Neuronal stem cell (in vitro differentiated cells): ENCODE results near the gene TECPR2.

Source experiments
- DNase-seq: peaks from one replicate; pipeline ENCODE4 v3.0.0-alpha.2; 2013; ENCODE audit warnings: low spot score
- H2AFZ ChIP-seq: one replicate; pipeline ENCODE4 v1.6.1; 2013; ENCODE audit warnings: mild to moderate bottlenecking, low read length, inconsistent platforms
- H2AK5ac ChIP-seq: 2 replicates; pipeline ENCODE4 v1.6.1; 2013; ENCODE audit warnings: low read depth, mild to moderate bottlenecking, inconsistent platforms, low read length, moderate library complexity, mixed read lengths
- H2BK120ac ChIP-seq: 2 replicates; pipeline ENCODE4 v1.6.1; 2013; ENCODE audit warnings: low read depth, mild to moderate bottlenecking, inconsistent platforms, low read length, moderate library complexity, mixed read lengths
- H2BK12ac ChIP-seq: one replicate; pipeline ENCODE4 v1.6.1; 2013; ENCODE audit warnings: low read length, inconsistent platforms
- H2BK15ac ChIP-seq: 2 replicates; pipeline ENCODE4 v1.6.1; 2013; ENCODE audit warnings: mild to moderate bottlenecking, low read length, inconsistent platforms, mixed read lengths
- H2BK5ac ChIP-seq: one replicate; pipeline ENCODE4 v1.6.1; 2013; ENCODE audit warnings: inconsistent platforms, mild to moderate bottlenecking, low read length, moderate library complexity
- H3K14ac ChIP-seq: one replicate; pipeline ENCODE4 v1.6.1; 2013; ENCODE audit warnings: low read length, inconsistent platforms
- H3K18ac ChIP-seq: 2 replicates; pipeline ENCODE4 v1.6.1; 2013; ENCODE audit warnings: low read length, inconsistent platforms
- H3K23ac ChIP-seq: 2 replicates; pipeline ENCODE4 v1.6.1; 2013; ENCODE audit warnings: low read depth, mild to moderate bottlenecking, mixed read lengths, low read length, inconsistent platforms; ENCODE audit not compliant: poor library complexity
- H3K27ac ChIP-seq: replicated peaks from 3 replicates; pipeline ENCODE4 v1.5.1; 2013; ENCODE audit warnings: low read length, inconsistent platforms
- H3K27me3 ChIP-seq, 3 experiments: 2 replicates each; pipeline ENCODE4 v1.6.1; 2013; ENCODE audit warnings: low read length in 3 of 3, mild to moderate bottlenecking in 2 of 3, inconsistent platforms in 1 of 3, low read depth in 1 of 3, mixed read lengths in 1 of 3, moderate library complexity in 1 of 3; ENCODE audit not compliant: control insufficient read depth in 3 of 3, insufficient read depth in 3 of 3
- H3K36me3 ChIP-seq, 2 donors: replicated peaks in 1 of 2; 2 replicates each; pipeline ENCODE4 v1.6.1; 2013; ENCODE audit warnings: low read length in 2 of 2; ENCODE audit not compliant: control insufficient read depth in 2 of 2, insufficient read depth in 2 of 2
- H3K4ac ChIP-seq: 2 replicates; pipeline ENCODE4 v1.6.1; 2013; ENCODE audit warnings: inconsistent platforms, mild to moderate bottlenecking, low read length, moderate library complexity
- H3K4me1 ChIP-seq, 2 donors: 1 replicate in 1 of 2; 2 replicates in 1 of 2; pipeline ENCODE4 v1.6.1; 2013; ENCODE audit warnings: low read length in 2 of 2, low read depth in 1 of 2; ENCODE audit not compliant: control insufficient read depth in 2 of 2, insufficient read depth in 1 of 2
- H3K4me2 ChIP-seq: one replicate; pipeline ENCODE4 v1.6.1; 2013; ENCODE audit warnings: mild to moderate bottlenecking, low read length, inconsistent platforms; ENCODE audit not compliant: insufficient read depth, poor library complexity, severe bottlenecking
- H3K4me3 ChIP-seq, 2 donors: 2 replicates each; pipeline ENCODE4 v1.5.1; 2013; ENCODE audit warnings: low read length in 2 of 2, mild to moderate bottlenecking in 2 of 2, inconsistent platforms in 1 of 2, moderate library complexity in 1 of 2
- H3K79me1 ChIP-seq: one replicate; pipeline ENCODE4 v1.6.1; 2013; ENCODE audit warnings: low read depth, mild to moderate bottlenecking, inconsistent platforms, low read length, moderate library complexity
- H3K9ac ChIP-seq: one replicate; pipeline ENCODE4 v1.6.1; 2013; ENCODE audit warnings: mild to moderate bottlenecking, low read depth, low read length, inconsistent platforms; ENCODE audit not compliant: poor library complexity
- H3K9me3 ChIP-seq, 2 donors: replicated peaks in 1 of 2; 2 replicates each; pipeline versions ENCODE3 to v1.6.1; 2013; ENCODE audit warnings: low read length in 2 of 2, mild to moderate bottlenecking in 2 of 2, inconsistent platforms in 1 of 2, low read depth in 1 of 2, mixed read lengths in 1 of 2, moderate library complexity in 1 of 2; ENCODE audit not compliant: control insufficient read depth in 2 of 2, insufficient read depth in 1 of 2
- H4K8ac ChIP-seq: one replicate; pipeline ENCODE4 v1.6.1; 2013; ENCODE audit warnings: low read depth, mild to moderate bottlenecking, inconsistent platforms, low read length, moderate library complexity
- H4K91ac ChIP-seq: one replicate; pipeline ENCODE4 v1.6.1; 2013; ENCODE audit warnings: low read length, low read depth, mild to moderate bottlenecking, inconsistent platforms; ENCODE audit not compliant: poor library complexity
- WGBS, 2 donors: extraction: QIAGEN DNeasy Blood & Tissue Kit; methylation state at CpG; one replicate each; pipeline ENCODE4 v1.1.7; 2013; ENCODE audit warnings: missing lambda C conversion rate in 2 of 2, mixed read lengths in 1 of 2; ENCODE audit not compliant: insufficient read length in 2 of 2, insufficient replicate concordance in 1 of 2; ENCODE audit errors: extremely low coverage in 2 of 2; 5-methylcytosine and 5-hydroxymethylcytosine counted together

The TECPR2 gene

GRCh38 chr14:102362084-102362483 is 657 bp upstream of the TECPR2 start:
- peak overlapping the region; percentile 86 to 94 for H3K4me3 ChIP-seq
- peak overlapping the region; percentile 66 for H3K4me2 ChIP-seq
- no peak for DNase-seq
- H3K27me3 ChIP-seq = no peaks in the 10 kb centered on the region
- H3K9ac ChIP-seq = no peak overlapping the region
- no peak overlapping the region for H4K8ac ChIP-seq
- peaks cover 0 to 20% of the 10 kb centered on the region in 2 donors for H3K36me3 ChIP-seq
- peaks cover 4 to 12% of the 10 kb centered on the region in 2 donors for H3K4me1 ChIP-seq
- no peak overlapping the region for H3K18ac ChIP-seq
- H2BK12ac ChIP-seq = no peak overlapping the region
- H3K27ac ChIP-seq = no peak overlapping the region
- no peak overlapping the region for H3K14ac ChIP-seq
- H3K23ac ChIP-seq = no peak overlapping the region
- no peak overlapping the region for H3K4ac ChIP-seq
- H2BK15ac ChIP-seq = no peak overlapping the region
- H2AFZ ChIP-seq = peak overlapping the region; percentile 98
- H3K9me3 ChIP-seq = no peaks in the 10 kb centered on the region
- H2BK120ac ChIP-seq = no peak overlapping the region
- peaks cover 11% of the 10 kb centered on the region for H3K79me1 ChIP-seq
- no peak overlapping the region for H2BK5ac ChIP-seq
- no peak overlapping the region for H4K91ac ChIP-seq
- WGBS, 2 donors = no CpG with 5 or more reads among the region's 4 CpGs
- no peak overlapping the region for H2AK5ac ChIP-seq

- Histone ChIP-seq H2AK5ac (no peak overlapping the region), H3K9me3 (no peaks in the 10 kb centered on the region), H3K23ac (peak overlapping the region; percentile 16), H2BK120ac (no peak overlapping the region), H2BK5ac (no peak overlapping the region), H2BK15ac (no peak overlapping the region), H3K4me1 (peaks cover 4 to 12% of the 10 kb centered on the region in 2 donors), H3K4me3 (peak overlapping the region; percentile 88 to 94), H2AFZ (peak overlapping the region; percentile 98), H2BK12ac (no peak overlapping the region), H3K36me3 (peaks cover 0 to 8% of the 10 kb centered on the region in 2 donors), H3K14ac (peak overlapping the region; percentile 65), H3K4ac (no peak overlapping the region), H3K27me3 (no peaks in the 10 kb centered on the region), H4K8ac (no peak overlapping the region), H3K27ac (no peak overlapping the region), H3K9ac (peak overlapping the region; percentile 87), H3K79me1 (peaks cover 11% of the 10 kb centered on the region), H4K91ac (no peak overlapping the region), H3K18ac (peak overlapping the region; percentile 92), H3K4me2 (peak overlapping the region; percentile 98)
- WGBS, 2 donors = no CpG with 5 or more reads among the region's 53 CpGs
- DNase-seq = peak; percentile 2
These were observed 622 bp downstream of the TECPR2 start for GRCh38 chr14:102363182-102363943.

GRCh38 chr14:102370305-102370809 is 7.6 kb downstream of the TECPR2 start:
- Histone ChIP-seq H2BK120ac (no peak overlapping the region), H3K9ac (no peak overlapping the region), H2AFZ (no peak overlapping the region), H3K4me1 (no peaks in the 10 kb centered on the region), H3K27me3 (no peaks in the 10 kb centered on the region), H3K18ac (no peak overlapping the region), H2BK5ac (no peak overlapping the region), H2BK15ac (no peak overlapping the region), H3K4me3 (no peak overlapping the region), H3K14ac (no peak overlapping the region), H2AK5ac (no peak overlapping the region), H3K27ac (no peak overlapping the region), H4K8ac (no peak overlapping the region), H3K36me3 (no peaks in the 10 kb centered on the region), H3K4me2 (no peak overlapping the region), H4K91ac (no peak overlapping the region), H3K4ac (no peak overlapping the region), H3K9me3 (no peaks in the 10 kb centered on the region), H3K79me1 (no peaks in the 10 kb centered on the region), H2BK12ac (no peak overlapping the region), H3K23ac (no peak overlapping the region)
- no peak for DNase-seq
- WGBS, 2 donors = no CpG with 5 or more reads among the region's 11 CpGs

GRCh38 chr14:102371361-102371760 is 8.6 kb downstream of the TECPR2 start:
- Histone ChIP-seq H4K91ac (no peak overlapping the region), H2BK12ac (no peak overlapping the region), H3K27me3 (no peaks in the 10 kb centered on the region), H3K4me2 (no peak overlapping the region), H3K4me3 (no peak overlapping the region), H3K9me3 (no peaks in the 10 kb centered on the region), H2AFZ (no peak overlapping the region), H3K9ac (no peak overlapping the region), H3K4me1 (no peaks in the 10 kb centered on the region), H4K8ac (no peak overlapping the region), H3K36me3 (peaks cover 0 to under 1% of the 10 kb centered on the region in 2 donors), H3K4ac (no peak overlapping the region), H2BK15ac (no peak overlapping the region), H3K18ac (no peak overlapping the region), H2BK120ac (no peak overlapping the region), H2BK5ac (no peak overlapping the region), H3K79me1 (no peaks in the 10 kb centered on the region), H3K27ac (no peak overlapping the region), H3K14ac (no peak overlapping the region), H3K23ac (no peak overlapping the region), H2AK5ac (no peak overlapping the region)
- DNase-seq = no peak
- no CpG with 5 or more reads among the region's 4 CpGs for WGBS, 2 donors
